SK-N-SH (cell line): ENCODE data around the gene RANBP9. TPM values are rescaled to one million over a fixed set of nuclear protein-coding genes. Genes with fewer than 3 reads are reported as not detected.
A peak's percentile ranks its signal among the peaks of the same experiment; 100 is the strongest.

ENCODE experiments used
- CTCF ChIA-PET: fragments of 300-600, 350-600 bp; formaldehyde crosslinking; extraction: SDS; loops from one replicate; lab custom pipeline; 2021; lab: Yijun Ruan, JAX
- POLR2A ChIA-PET: fragments of 350-600 bp; sonication (Branson Sonifier 250); formaldehyde crosslinking; extraction: SDS; loops from one replicate; lab custom pipeline; 2020; ENCODE audit warnings: antibody characterized with exemption, inconsistent platforms; lab: Yijun Ruan, JAX
- DNase-seq: peaks from one replicate; pipeline ENCODE4 v3.0.0; 2012
- H2AFZ ChIP-seq: fragments of 200-600 bp; sonication (generic); 2 replicates; pipeline ENCODE4 v1.8.1; 2016; ENCODE audit warnings: antibody characterized with exemption, mild to moderate bottlenecking, low read depth
- H3F3A ChIP-seq: fragments of 200-600 bp; sonication (generic); replicated peaks from 2 replicates; pipeline ENCODE3; 2016; ENCODE audit warnings: antibody characterized with exemption, mild to moderate bottlenecking; ENCODE audit not compliant: insufficient read depth
- H3K27ac ChIP-seq, 2 experiments: fragments of 200-500 bp in 1 of 2; fragments of 200-600 bp in 1 of 2; sonication (Bioruptor generic) in 1 of 2; sonication (generic), shearing (Covaris generic) in 1 of 2; 2 replicates each; pipeline versions ENCODE4 v1.5.1 to v1.6.1; 2014 to 2016; ENCODE audit warnings: low read depth in 2 of 2, inconsistent platforms in 1 of 2, low read length in 1 of 2, mild to moderate bottlenecking in 1 of 2, mixed read lengths in 1 of 2
- H3K27me3 ChIP-seq: fragments of 200-600 bp; sonication (generic), shearing (Covaris generic); 2 replicates; pipeline ENCODE4 v1.6.1; 2016; ENCODE audit warnings: mixed run types; ENCODE audit not compliant: insufficient read depth
- H3K36me3 ChIP-seq, 2 experiments: fragments of 200-500 bp in 1 of 2; fragments of 200-600 bp in 1 of 2; sonication (Bioruptor generic) in 1 of 2; sonication (generic) in 1 of 2; replicated peaks in 1 of 2; 2 replicates each; pipeline versions ENCODE3 to v1.5.1; 2014 to 2016; ENCODE audit warnings: low read length in 1 of 2, mild to moderate bottlenecking in 1 of 2; ENCODE audit not compliant: insufficient read depth in 2 of 2, control insufficient read depth in 1 of 2
- H3K4me1 ChIP-seq, 2 experiments: fragments of 200-500 bp in 1 of 2; fragments of 200-600 bp in 1 of 2; sonication (Bioruptor generic) in 1 of 2; sonication (generic), shearing (Covaris generic) in 1 of 2; 2 replicates each; pipeline versions ENCODE4 v1.5.1 to v1.6.1; 2014 to 2016; ENCODE audit warnings: low read depth in 1 of 2, low read length in 1 of 2, mixed run types in 1 of 2; ENCODE audit not compliant: insufficient read depth in 2 of 2, control insufficient read depth in 1 of 2
- H3K4me2 ChIP-seq: fragments of 200-600 bp; sonication (generic), shearing (Covaris generic); 2 replicates; pipeline ENCODE4 v1.6.1; 2017; ENCODE audit warnings: mixed run types
- H3K4me3 ChIP-seq, 2 experiments: fragments of 200-500 bp in 1 of 2; fragments of 200-600 bp in 1 of 2; sonication (Bioruptor generic) in 1 of 2; sonication (generic), shearing (Covaris generic) in 1 of 2; 2 replicates each; pipeline versions ENCODE4 v1.5.1 to v1.8.1; 2014 to 2016; ENCODE audit warnings: low read depth in 2 of 2, inconsistent platforms in 1 of 2, low read length in 1 of 2, mild to moderate bottlenecking in 1 of 2, mixed read lengths in 1 of 2, moderate library complexity in 1 of 2
- H3K79me2 ChIP-seq: fragments of 200-600 bp; sonication (generic); 2 replicates; pipeline ENCODE4 v1.8.1; 2017; ENCODE audit warnings: mild to moderate bottlenecking; ENCODE audit not compliant: insufficient read depth
- H3K9ac ChIP-seq: fragments of 200-600 bp; sonication (generic); 2 replicates; pipeline ENCODE4 v1.6.1; 2017; ENCODE audit warnings: mixed run types
- H3K9me2 ChIP-seq: fragments of 200-600 bp; sonication (generic); 2 replicates; pipeline ENCODE4 v1.6.1; 2017; ENCODE audit warnings: mixed run types
- H3K9me3 ChIP-seq: fragments of 200-600 bp; sonication (generic); 2 replicates; pipeline ENCODE4 v1.6.1; 2017; ENCODE audit warnings: mixed run types, mild to moderate bottlenecking, moderate library complexity
- H4K20me1 ChIP-seq: fragments of 200-600 bp; sonication (generic); 2 replicates; pipeline ENCODE4 v1.6.1; 2017; ENCODE audit warnings: mild to moderate bottlenecking, mixed run types; ENCODE audit not compliant: insufficient read depth
- ELF1 ChIP-seq: IDR thresholded peaks from 2 replicates; pipeline ENCODE4 v1.4.0; 2012
- EP300 ChIP-seq, 2 experiments: IDR thresholded peaks; 2 replicates each; pipeline versions ENCODE4 v1.4.0 to v1.6.1; 2012; ENCODE audit warnings: borderline replicate concordance in 1 of 2, low read depth in 1 of 2, low read length in 1 of 2
- EZH2phosphoT487 ChIP-seq: fragments of 200-600 bp; sonication (generic); IDR thresholded peaks from 2 replicates; pipeline ENCODE4 v1.6.1; 2017; ENCODE audit warnings: low read depth, mixed run types, mild to moderate bottlenecking, antibody characterized with exemption, moderate library complexity, borderline replicate concordance
- FOSL2 ChIP-seq: IDR thresholded peaks from 2 replicates; pipeline ENCODE4 v1.4.0; 2012; ENCODE audit warnings: low read depth, mild to moderate bottlenecking, moderate library complexity, borderline replicate concordance
- MXI1 ChIP-seq: IDR thresholded peaks from 2 replicates; pipeline ENCODE4 v1.6.1; 2012; ENCODE audit warnings: mild to moderate bottlenecking, low read depth, low read length, improper control_type of control experiment
- POLR2AphosphoS5 ChIP-seq: IDR thresholded peaks from 2 replicates; pipeline ENCODE4 v1.6.1; 2012; ENCODE audit warnings: low read depth, low read length
- RAD21 ChIP-seq: IDR thresholded peaks from 2 replicates; pipeline ENCODE4 v1.6.1; 2012; ENCODE audit warnings: mild to moderate bottlenecking, low read length
- RCOR1 ChIP-seq: fragments of 150-350 bp; IDR thresholded peaks from 2 replicates; pipeline ENCODE4 v1.6.1; 2017; ENCODE audit warnings: antibody characterized with exemption, low read length
- RXRA ChIP-seq: IDR thresholded peaks from 2 replicates; pipeline ENCODE4 v1.4.0; 2012; ENCODE audit warnings: low read depth, mild to moderate bottlenecking, borderline replicate concordance
- TEAD4 ChIP-seq: IDR thresholded peaks from 2 replicates; pipeline ENCODE4 v1.4.0; 2012; ENCODE audit warnings: mild to moderate bottlenecking, borderline replicate concordance; ENCODE audit not compliant: insufficient read depth
- WGBS: methylation state at CpG from one replicate; pipeline ENCODE4 v1.1.6; 2017; ENCODE audit warnings: low lambda C conversion rate; 5-methylcytosine and 5-hydroxymethylcytosine counted together
- polyA plus RNA-seq, 3 experiments: library from polyadenylated mRNA; depleted of rRNA; stranded (reverse); fragments of >200 nt; gene quantifications; 2 replicates each; pipeline ENCODE4 v1.2.3, GENCODE V29; 2012
- TF ChIP-seq, protein P1 (sequence below): IDR thresholded peaks from 2 replicates; pipeline ENCODE4 v1.4.0; 2012; ENCODE audit warnings: low read depth
- TF ChIP-seq, protein P2 (sequence below): IDR thresholded peaks from 2 replicates; pipeline ENCODE4 v1.6.1; 2012; ENCODE audit warnings: mild to moderate bottlenecking, low read depth, low read length, moderate library complexity
- TF ChIP-seq, protein P3 (sequence below): IDR thresholded peaks from 2 replicates; pipeline ENCODE4; 2012
- TF ChIP-seq, protein P4 (sequence below): fragments of 150-350 bp; IDR thresholded peaks from 2 replicates; pipeline ENCODE4 v1.6.1; 2016; ENCODE audit warnings: mild to moderate bottlenecking, low read depth, low read length

Gene RANBP9
- polyA plus RNA-seq, 1 of the 3 experiments (the other 2 are of a cell fraction): 20.4 TPM

DNA sequence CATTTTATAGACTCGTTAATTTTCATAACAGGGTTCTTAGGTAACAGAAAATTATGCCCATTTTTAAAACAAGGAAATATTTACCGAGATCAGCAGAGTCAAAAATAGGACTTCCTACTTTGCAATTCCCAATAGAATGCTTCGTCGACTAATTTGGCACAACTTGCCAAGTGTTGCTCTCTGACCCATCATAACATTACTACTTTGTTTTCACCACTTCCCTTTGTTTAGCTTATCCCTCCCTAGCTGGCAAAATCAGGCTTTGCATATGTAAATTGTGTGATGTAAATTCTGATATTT lies 914 bp upstream of the RANBP9 start:
- 54% methylated on average over 4 of the region's 4 CpGs for WGBS
- Histone ChIP-seq H3K9me3 (peaks cover 4% of the 10 kb centered on the region; the same call in 1 of the 2 replicates), H3F3A (peaks cover 22% of the 10 kb centered on the region), H3K9me2 (no peaks in the 10 kb centered on the region), H3K27me3 (no peaks in the 10 kb centered on the region), H4K20me1 (peaks cover 31% of the 10 kb centered on the region), H3K79me2 (peaks cover 34% of the 10 kb centered on the region), H3K4me3 (peak overlapping the region; percentile 85 to 92), H3K27ac (peak overlapping the region; percentile 91 to 94), H3K36me3 (no peaks in the 10 kb centered on the region), H3K4me1 (peaks cover 4 to 7% of the 10 kb centered on the region in 2 experiments; a peak in 3 of 4 replicates), H3K9ac (peak overlapping the region; percentile 86), H3K4me2 (peak overlapping the region; percentile 75), H2AFZ (peak overlapping the region; percentile 95)
- CTCF ChIA-PET: interaction anchor here (1.2 to 1.6 kb wide), 4 partner anchors 14 to 138 kb away, joined by 3 to 5 read pairs (median 4); partner anchors contain the start of genes NOL7 and SIRT5
- TF ChIP-seq EP300 (IDR thresholded peaks at IDR 0.05; ENCODE audit: borderline replicate concordance in 1 of 2, low read depth in 1 of 2, low read length in 1 of 2): no peak
- no peak for TF ChIP-seq FOSL2
- TF ChIP-seq RAD21: no peak
- TF ChIP-seq RXRA: no peak
- TF ChIP-seq TEAD4: no peak
- TF ChIP-seq MXI1: no peak
- no peak for TF ChIP-seq RCOR1
- TF ChIP-seq, protein P1, sequence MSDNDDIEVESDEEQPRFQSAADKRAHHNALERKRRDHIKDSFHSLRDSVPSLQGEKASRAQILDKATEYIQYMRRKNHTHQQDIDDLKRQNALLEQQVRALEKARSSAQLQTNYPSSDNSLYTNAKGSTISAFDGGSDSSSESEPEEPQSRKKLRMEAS: no peak
- TF ChIP-seq ELF1: no peak
- no peak for TF ChIP-seq EZH2phosphoT487
- TF ChIP-seq, protein P2, sequence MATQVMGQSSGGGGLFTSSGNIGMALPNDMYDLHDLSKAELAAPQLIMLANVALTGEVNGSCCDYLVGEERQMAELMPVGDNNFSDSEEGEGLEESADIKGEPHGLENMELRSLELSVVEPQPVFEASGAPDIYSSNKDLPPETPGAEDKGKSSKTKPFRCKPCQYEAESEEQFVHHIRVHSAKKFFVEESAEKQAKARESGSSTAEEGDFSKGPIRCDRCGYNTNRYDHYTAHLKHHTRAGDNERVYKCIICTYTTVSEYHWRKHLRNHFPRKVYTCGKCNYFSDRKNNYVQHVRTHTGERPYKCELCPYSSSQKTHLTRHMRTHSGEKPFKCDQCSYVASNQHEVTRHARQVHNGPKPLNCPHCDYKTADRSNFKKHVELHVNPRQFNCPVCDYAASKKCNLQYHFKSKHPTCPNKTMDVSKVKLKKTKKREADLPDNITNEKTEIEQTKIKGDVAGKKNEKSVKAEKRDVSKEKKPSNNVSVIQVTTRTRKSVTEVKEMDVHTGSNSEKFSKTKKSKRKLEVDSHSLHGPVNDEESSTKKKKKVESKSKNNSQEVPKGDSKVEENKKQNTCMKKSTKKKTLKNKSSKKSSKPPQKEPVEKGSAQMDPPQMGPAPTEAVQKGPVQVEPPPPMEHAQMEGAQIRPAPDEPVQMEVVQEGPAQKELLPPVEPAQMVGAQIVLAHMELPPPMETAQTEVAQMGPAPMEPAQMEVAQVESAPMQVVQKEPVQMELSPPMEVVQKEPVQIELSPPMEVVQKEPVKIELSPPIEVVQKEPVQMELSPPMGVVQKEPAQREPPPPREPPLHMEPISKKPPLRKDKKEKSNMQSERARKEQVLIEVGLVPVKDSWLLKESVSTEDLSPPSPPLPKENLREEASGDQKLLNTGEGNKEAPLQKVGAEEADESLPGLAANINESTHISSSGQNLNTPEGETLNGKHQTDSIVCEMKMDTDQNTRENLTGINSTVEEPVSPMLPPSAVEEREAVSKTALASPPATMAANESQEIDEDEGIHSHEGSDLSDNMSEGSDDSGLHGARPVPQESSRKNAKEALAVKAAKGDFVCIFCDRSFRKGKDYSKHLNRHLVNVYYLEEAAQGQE: no peak
- TF ChIP-seq, protein P3, sequence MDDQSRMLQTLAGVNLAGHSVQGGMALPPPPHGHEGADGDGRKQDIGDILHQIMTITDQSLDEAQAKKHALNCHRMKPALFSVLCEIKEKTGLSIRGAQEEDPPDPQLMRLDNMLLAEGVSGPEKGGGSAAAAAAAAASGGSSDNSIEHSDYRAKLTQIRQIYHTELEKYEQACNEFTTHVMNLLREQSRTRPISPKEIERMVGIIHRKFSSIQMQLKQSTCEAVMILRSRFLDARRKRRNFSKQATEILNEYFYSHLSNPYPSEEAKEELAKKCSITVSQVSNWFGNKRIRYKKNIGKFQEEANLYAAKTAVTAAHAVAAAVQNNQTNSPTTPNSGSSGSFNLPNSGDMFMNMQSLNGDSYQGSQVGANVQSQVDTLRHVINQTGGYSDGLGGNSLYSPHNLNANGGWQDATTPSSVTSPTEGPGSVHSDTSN: no peak
- TF ChIP-seq, protein P4, sequence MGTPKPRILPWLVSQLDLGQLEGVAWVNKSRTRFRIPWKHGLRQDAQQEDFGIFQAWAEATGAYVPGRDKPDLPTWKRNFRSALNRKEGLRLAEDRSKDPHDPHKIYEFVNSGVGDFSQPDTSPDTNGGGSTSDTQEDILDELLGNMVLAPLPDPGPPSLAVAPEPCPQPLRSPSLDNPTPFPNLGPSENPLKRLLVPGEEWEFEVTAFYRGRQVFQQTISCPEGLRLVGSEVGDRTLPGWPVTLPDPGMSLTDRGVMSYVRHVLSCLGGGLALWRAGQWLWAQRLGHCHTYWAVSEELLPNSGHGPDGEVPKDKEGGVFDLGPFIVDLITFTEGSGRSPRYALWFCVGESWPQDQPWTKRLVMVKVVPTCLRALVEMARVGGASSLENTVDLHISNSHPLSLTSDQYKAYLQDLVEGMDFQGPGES: no peak
- no peak for TF ChIP-seq POLR2AphosphoS5
- DNase-seq: no peak
- POLR2A ChIA-PET: interaction anchor here (0.6 to 1.9 kb wide), 3 partner anchors 10 to 188 kb away, joined by 3 to 10 read pairs (median 4); partner anchors contain the start of gene NOL7
